Measurements from ENCODE around the gene EIF1. TPM values are rescaled to one million over a fixed set of nuclear protein-coding genes. Genes with fewer than 3 reads are reported as not detected.

EIF1 gene
- total RNA-seq, 1 experiment from 2014 or later = 651 TPM

- Histone ChIP-seq H2BK120ac (ENCODE audit: low read depth, low read length, poor library complexity, severe bottlenecking) (no peak overlapping the region), H2BK20ac (ENCODE audit: low read depth, low read length, poor library complexity, severe bottlenecking) (no peak overlapping the region), H2BK5ac (ENCODE audit: insufficient read length, low read length) (no peak overlapping the region), H2AK5ac (ENCODE audit: insufficient read length, low read length) (no peak overlapping the region), H3K56ac (ENCODE audit: insufficient read length, low read depth, low read length) (no peak overlapping the region), H3K9me3 (ENCODE audit: control insufficient read depth, low read depth, low read length) (no peaks in the 10 kb centered on the region), H3T11ph (ENCODE audit: low read length) (no peak overlapping the region), H3K23me2 (ENCODE audit: insufficient read length, low read depth, low read length, poor library complexity, severe bottlenecking) (peaks cover 2% of the 10 kb centered on the region), H2BK12ac (ENCODE audit: insufficient read length, low read depth, low read length) (no peak overlapping the region), H3K23ac (ENCODE audit: insufficient read length, low read depth, low read length) (no peak overlapping the region), H3K4me2 (ENCODE audit: insufficient read depth, insufficient read length, low read length) (peak overlapping the region; percentile 99), H4K91ac (ENCODE audit: insufficient read length, low read depth, low read length) (no peak overlapping the region), H4K8ac (replicated peaks; ENCODE audit: insufficient read length, low read depth, low read length) (no peak overlapping the region), H3K4me1 (ENCODE audit: insufficient read depth, low read length) (peaks cover 3% of the 10 kb centered on the region; the same call in 1 of the 2 replicates), H3K14ac (ENCODE audit: insufficient read depth, low read length) (no peak overlapping the region), H3K27ac (ENCODE audit: insufficient read length, low read depth, low read length) (peak overlapping the region; percentile 69), H3K79me2 (ENCODE audit: insufficient read depth, low read length) (peaks cover 6% of the 10 kb centered on the region; the same call in 1 of the 2 replicates), H3K4ac (ENCODE audit: low read depth, low read length) (no peak overlapping the region), H3K18ac (ENCODE audit: insufficient read length, low read depth, low read length) (no peak overlapping the region), H4K20me1 (ENCODE audit: control insufficient read depth, insufficient read depth, insufficient read length) (no peaks in the 10 kb centered on the region), H3K9ac (ENCODE audit: extremely low read depth, insufficient read length, low read length) (no peak overlapping the region), H4K5ac (ENCODE audit: insufficient read length, low read depth, low read length) (no peak overlapping the region), H2BK15ac (ENCODE audit: low read depth, low read length) (no peak overlapping the region), H3K27me3 (ENCODE audit: insufficient read depth, low read length) (no peaks in the 10 kb centered on the region), H3K79me1 (ENCODE audit: insufficient read depth, low read depth, low read length, poor library complexity, severe bottlenecking) (no peaks in the 10 kb centered on the region), H2AFZ (ENCODE audit: low read length) (no peak overlapping the region)
- H3K4me3 Mint-ChIP-seq = peak overlapping the region; percentile 89 to 96
- peaks cover 0 to 7% of the 10 kb centered on the region in 2 experiments; a peak in 2 of 5 replicates for H3K9me3 Mint-ChIP-seq
- peak overlapping the region in 1 of 3 experiments; percentile 99; a peak in 2 of 7 replicates for H3K27ac Mint-ChIP-seq
- WGBS (ENCODE audit: extremely low coverage, insufficient read length, low lambda C conversion rate) = no CpG with 5 or more reads among the region's 2 CpGs
- no peak for DNase-seq
- peaks cover 31 to 53% (median 37%) of the 10 kb centered on the region in 3 experiments for H3K36me3 Mint-ChIP-seq (ENCODE audit: insufficient read depth in 1 of 3, low read depth in 3 of 3)
- TF ChIP-seq, protein P1, sequence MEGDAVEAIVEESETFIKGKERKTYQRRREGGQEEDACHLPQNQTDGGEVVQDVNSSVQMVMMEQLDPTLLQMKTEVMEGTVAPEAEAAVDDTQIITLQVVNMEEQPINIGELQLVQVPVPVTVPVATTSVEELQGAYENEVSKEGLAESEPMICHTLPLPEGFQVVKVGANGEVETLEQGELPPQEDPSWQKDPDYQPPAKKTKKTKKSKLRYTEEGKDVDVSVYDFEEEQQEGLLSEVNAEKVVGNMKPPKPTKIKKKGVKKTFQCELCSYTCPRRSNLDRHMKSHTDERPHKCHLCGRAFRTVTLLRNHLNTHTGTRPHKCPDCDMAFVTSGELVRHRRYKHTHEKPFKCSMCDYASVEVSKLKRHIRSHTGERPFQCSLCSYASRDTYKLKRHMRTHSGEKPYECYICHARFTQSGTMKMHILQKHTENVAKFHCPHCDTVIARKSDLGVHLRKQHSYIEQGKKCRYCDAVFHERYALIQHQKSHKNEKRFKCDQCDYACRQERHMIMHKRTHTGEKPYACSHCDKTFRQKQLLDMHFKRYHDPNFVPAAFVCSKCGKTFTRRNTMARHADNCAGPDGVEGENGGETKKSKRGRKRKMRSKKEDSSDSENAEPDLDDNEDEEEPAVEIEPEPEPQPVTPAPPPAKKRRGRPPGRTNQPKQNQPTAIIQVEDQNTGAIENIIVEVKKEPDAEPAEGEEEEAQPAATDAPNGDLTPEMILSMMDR (conservative IDR thresholded peaks at IDR 0.05) = no peak
- peaks cover 4 to 24% of the 10 kb centered on the region in 2 experiments for H3K4me1 Mint-ChIP-seq
- H3K27me3 Mint-ChIP-seq (ENCODE audit: low read depth) = peaks cover 3% of the 10 kb centered on the region
Observed at GRCh38 chr17:41690497-41690896, 1.8 kb downstream of the EIF1 start.
